Measurements from ENCODE around the gene CALN1. TPM values are rescaled to one million over a fixed set of nuclear protein-coding genes. Genes with fewer than 3 reads are reported as not detected.

The CALN1 gene
- total RNA-seq, 4 donors from 2014 or later = under 0.01 to 0.33 (median 0.10) TPM; not detected in 1

DNA sequence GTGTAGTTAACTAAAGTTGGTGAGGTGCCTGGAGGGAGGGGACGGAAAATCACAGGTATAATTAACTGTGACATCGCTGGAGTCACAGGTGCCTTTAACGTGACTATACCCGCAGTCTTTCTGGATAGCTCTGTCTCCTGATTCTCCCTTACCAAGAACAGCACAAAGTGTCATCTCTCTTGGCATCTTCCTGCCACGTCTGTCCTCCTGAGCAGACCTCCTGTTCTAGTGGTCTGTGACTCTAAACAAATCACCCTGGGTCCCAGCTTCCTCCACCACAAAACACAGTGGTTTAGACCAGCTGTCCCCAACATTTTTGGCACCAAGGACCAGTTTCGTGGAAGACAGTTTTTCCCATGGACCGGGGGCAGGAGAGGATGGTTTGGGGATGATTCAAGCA is 90.5 kb downstream of the CALN1 start:
- Histone ChIP-seq H3K27me3 (no peaks in the 10 kb centered on the region), H3K4me1 (no peaks in the 10 kb centered on the region), H3K4me3 (replicated peaks in 1 of 3) (no peak overlapping the region), H3K27ac (no peak overlapping the region), H3K36me3 (no peaks in the 10 kb centered on the region), H3K9me3 (no peaks in the 10 kb centered on the region)
- TF ChIP-seq CTCF (IDR thresholded peaks at IDR 0.05) (no peak), POLR2A (IDR thresholded peaks at IDR 0.05) (no peak)
- WGBS, 2 donors = 85 to 87% methylated on average over 7 of the region's 7 CpGs
- DNase-seq = no peak
- intact Hi-C loops (cut with DNase I) = no loop called here

- intact Hi-C loops (cut with DNase I) = no loop called here
- no peaks in the 10 kb centered on the region for H3K9me3 ChIP-seq
- WGBS, 2 donors = 89 to 92% methylated on average over 8 of the region's 8 CpGs
Measured at GRCh38 chr7:72321081-72321480, 91.1 kb downstream of the CALN1 start.

DNA sequence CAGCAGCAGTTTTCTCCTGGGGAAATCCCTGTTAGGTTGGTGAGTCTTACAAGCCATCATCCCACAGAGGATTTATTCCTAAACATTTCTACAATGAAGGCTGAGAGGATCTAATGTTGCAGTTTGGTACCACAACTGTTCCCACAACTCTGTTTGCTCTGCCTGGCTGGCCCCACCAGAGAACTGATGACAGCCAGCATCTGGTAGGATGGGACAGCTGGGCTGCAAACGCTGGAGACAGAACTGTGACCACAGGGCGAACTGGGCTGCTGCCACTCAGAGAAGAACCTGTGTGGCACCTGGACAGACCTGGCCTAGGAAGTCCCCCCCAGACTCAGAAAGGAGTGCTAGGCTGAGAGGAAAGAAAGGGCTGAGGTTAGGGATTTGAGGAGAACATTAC is 94.8 kb downstream of the CALN1 start:
- WGBS, 2 donors = 63 to 65% methylated on average over 2 of the region's 2 CpGs
- no peak overlapping the region for H3K27ac ChIP-seq
- no peaks in the 10 kb centered on the region for H3K9me3 ChIP-seq
- intact Hi-C loops (cut with DNase I) = no loop called here
- TF ChIP-seq CTCF (IDR thresholded peaks at IDR 0.05) (no peak), POLR2A (IDR thresholded peaks at IDR 0.05) (no peak)
- DNase-seq = no peak
- H3K36me3 ChIP-seq = no peaks in the 10 kb centered on the region
- no peak overlapping the region for H3K4me3 ChIP-seq (replicated peaks in 1 of 3)
- no peaks in the 10 kb centered on the region for H3K27me3 ChIP-seq
- H3K4me1 ChIP-seq = no peaks in the 10 kb centered on the region

More at GRCh38 chr7:72321081-72321480, 91.1 kb downstream of the CALN1 start:
- Histone ChIP-seq H3K4me3 (replicated peaks in 1 of 3) (no peak overlapping the region), H3K27me3 (no peaks in the 10 kb centered on the region), H3K4me1 (no peaks in the 10 kb centered on the region), H3K36me3 (no peaks in the 10 kb centered on the region), H3K27ac (no peak overlapping the region)
- no peak for TF ChIP-seq POLR2A (IDR thresholded peaks at IDR 0.05)
- TF ChIP-seq CTCF (IDR thresholded peaks at IDR 0.05) = no peak
- DNase-seq = no peak

DNA sequence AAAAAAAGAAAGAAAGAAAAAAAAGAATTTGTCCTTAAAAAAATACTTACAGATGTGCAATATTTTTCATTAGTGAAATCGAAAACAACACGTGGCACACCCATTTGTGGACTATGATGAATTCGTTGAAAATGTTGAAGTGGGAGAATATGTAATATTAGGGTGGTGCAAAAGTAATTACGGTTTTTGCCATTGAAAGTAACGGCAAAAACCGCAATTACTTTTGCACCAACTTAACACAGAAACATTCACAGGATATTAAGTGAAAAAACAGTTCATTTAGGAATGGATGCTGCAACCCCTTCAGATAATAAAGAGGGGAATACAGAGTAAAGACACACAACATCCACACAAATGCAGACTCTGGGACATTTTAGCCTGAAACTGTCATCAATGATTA is 96.0 kb downstream of the CALN1 start:
- Histone ChIP-seq H3K4me1 (no peaks in the 10 kb centered on the region), H3K9me3 (no peaks in the 10 kb centered on the region), H3K4me3 (replicated peaks in 1 of 3) (no peak overlapping the region), H3K27me3 (no peaks in the 10 kb centered on the region), H3K27ac (no peak overlapping the region), H3K36me3 (no peaks in the 10 kb centered on the region)
- intact Hi-C loops (cut with DNase I) = no loop called here
- DNase-seq = no peak
- TF ChIP-seq CTCF (IDR thresholded peaks at IDR 0.05) (no peak), POLR2A (IDR thresholded peaks at IDR 0.05) (no peak)
- WGBS, 2 donors = 90 to 95% methylated on average over 6 of the region's 6 CpGs

GRCh38 chr7:72313906-72314305 is 98.2 kb downstream of the CALN1 start:
- no peaks in the 10 kb centered on the region for H3K27me3 ChIP-seq
- H3K9me3 ChIP-seq = no peaks in the 10 kb centered on the region
- H3K4me3 ChIP-seq (replicated peaks in 1 of 3) = no peak overlapping the region
- H3K27ac ChIP-seq = no peak overlapping the region
- 74 to 77% methylated on average over 5 of the region's 5 CpGs for WGBS, 2 donors
- intact Hi-C loops (cut with DNase I) = no loop called here
- H3K4me1 ChIP-seq = peaks cover 0 to 9% of the 10 kb centered on the region in 2 donors
- H3K36me3 ChIP-seq = no peaks in the 10 kb centered on the region
- TF ChIP-seq POLR2A (IDR thresholded peaks at IDR 0.05) (no peak), CTCF (IDR thresholded peaks at IDR 0.05) (no peak)
- no peak for DNase-seq
